T-cell (primary cell): ENCODE data around the gene EGLN1. TPM values are rescaled to one million over a fixed set of nuclear protein-coding genes. Genes with fewer than 3 reads are reported as not detected.

Source experiments
- ATAC-seq, 4 experiments: fragments of 200-7000 bp in 3 of 4; fragments of 150-1000 bp in 1 of 4; cut with Tn5 transposase; replicated peaks in 1 of 4; 1 replicate in 3 of 4; 2 replicates in 1 of 4; pipeline ENCODE4 v1.10.0; 2021; ENCODE audit warnings: moderate library complexity in 3 of 4, mild to moderate bottlenecking in 2 of 4, moderate number of reproducible peaks in 1 of 4
- CTCF ChIA-PET, 2 donors: fragments of 300-600 bp; sonication (Branson Sonifier 250); formaldehyde crosslinking; loops; one replicate each; lab custom pipeline; 2022; ENCODE audit warnings: antibody characterized with exemption in 2 of 2; lab: Charles Lee
- POLR2A ChIA-PET, 2 donors: fragments of 300-600 bp; sonication (Branson Sonifier 250); formaldehyde crosslinking; loops; one replicate each; lab custom pipeline; 2022; ENCODE audit warnings: antibody characterized with exemption in 2 of 2; lab: Charles Lee
- DNase-seq, 35 experiments: peaks; one replicate each; pipeline versions ENCODE4 v3.0.0 to v3.0.0-alpha.2; 2013 to 2023
- H3K27ac ChIP-seq: one replicate; pipeline ENCODE4 v1.5.1; 2013; ENCODE audit warnings: low read length
- H3K27me3 ChIP-seq, 2 experiments: replicated peaks in 1 of 2; 1 replicate in 1 of 2; 2 replicates in 1 of 2; pipeline versions ENCODE4 v1.6.1 to v1.7.0; 2013; ENCODE audit warnings: low read length in 1 of 2, mixed read lengths in 1 of 2; ENCODE audit not compliant: control insufficient read depth in 2 of 2, insufficient read depth in 2 of 2; ENCODE audit errors: extremely low read depth in 1 of 2
- H3K36me3 ChIP-seq, 2 donors: 1 replicate in 1 of 2; 2 replicates in 1 of 2; pipeline versions ENCODE4 v1.6.1 to v1.7.0; 2013; ENCODE audit warnings: low read length in 1 of 2; ENCODE audit not compliant: control insufficient read depth in 2 of 2, insufficient read depth in 1 of 2; ENCODE audit errors: extremely low read depth in 1 of 2
- H3K4me1 ChIP-seq, 2 experiments: 1 replicate in 1 of 2; 2 replicates in 1 of 2; pipeline versions ENCODE4 v1.6.1 to v1.7.0; 2013; ENCODE audit warnings: low read length in 2 of 2, mixed read lengths in 1 of 2; ENCODE audit not compliant: insufficient read depth in 2 of 2, control insufficient read depth in 1 of 2; ENCODE audit errors: extremely low read depth in 1 of 2
- H3K4me3 ChIP-seq, 2 donors: 1 replicate in 1 of 2; 2 replicates in 1 of 2; pipeline versions ENCODE4 v1.5.1 to v1.7.0; 2013; ENCODE audit warnings: mild to moderate bottlenecking in 2 of 2, low read length in 1 of 2, moderate library complexity in 1 of 2; ENCODE audit not compliant: control insufficient read depth in 1 of 2; ENCODE audit errors: extremely low read depth in 1 of 2
- H3K9me3 ChIP-seq: 2 replicates; pipeline ENCODE4 v1.7.0; 2013
- H3K27ac Mint-ChIP-seq, 2 donors: one replicate each; pipeline ENCODE4 v1.8.0; 2020 to 2021; ENCODE audit warnings: mild to moderate bottlenecking in 2 of 2, mixed read lengths in 2 of 2
- H3K27me3 Mint-ChIP-seq, 2 donors: one replicate each; pipeline ENCODE4 v1.8.0; 2021 to 2022; ENCODE audit warnings: mixed read lengths in 2 of 2
- H3K36me3 Mint-ChIP-seq: one replicate; pipeline ENCODE4 v1.8.0; 2021; ENCODE audit warnings: mixed read lengths
- H3K4me1 Mint-ChIP-seq, 3 donors: one replicate each; pipeline ENCODE4 v1.8.0; 2020 to 2022; ENCODE audit warnings: mixed read lengths in 3 of 3, mild to moderate bottlenecking in 1 of 3
- H3K4me3 Mint-ChIP-seq, 3 donors: one replicate each; pipeline ENCODE4 v1.8.0; 2020 to 2022; ENCODE audit warnings: mild to moderate bottlenecking in 3 of 3, mixed read lengths in 3 of 3, moderate library complexity in 3 of 3
- H3K9me3 Mint-ChIP-seq, 3 donors: one replicate each; pipeline ENCODE4 v1.8.0; 2020 to 2022; ENCODE audit warnings: mixed read lengths in 3 of 3
- WGBS: methylation state at CpG from one replicate; pipeline ENCODE4 v1.1.5; 2013; ENCODE audit warnings: missing lambda C conversion rate; ENCODE audit not compliant: insufficient coverage; 5-methylcytosine and 5-hydroxymethylcytosine counted together
- total RNA-seq, 35 experiments: library from RNA in 6 of 35; stranded (reverse) in 6 of 35; fragments of 120-200 nt in 1 of 35; gene quantifications; one replicate each; pipeline versions ENCODE4 v1.2.1 to v1.2.4 and lab custom pipeline; 2013 to 2026

Gene EGLN1
- total RNA-seq, 5 donors from 2014 or later (not counting 1 experiment from before 2014, with no cell fraction given) = 13.9 to 20.8 (median 18.5) TPM

DNA sequence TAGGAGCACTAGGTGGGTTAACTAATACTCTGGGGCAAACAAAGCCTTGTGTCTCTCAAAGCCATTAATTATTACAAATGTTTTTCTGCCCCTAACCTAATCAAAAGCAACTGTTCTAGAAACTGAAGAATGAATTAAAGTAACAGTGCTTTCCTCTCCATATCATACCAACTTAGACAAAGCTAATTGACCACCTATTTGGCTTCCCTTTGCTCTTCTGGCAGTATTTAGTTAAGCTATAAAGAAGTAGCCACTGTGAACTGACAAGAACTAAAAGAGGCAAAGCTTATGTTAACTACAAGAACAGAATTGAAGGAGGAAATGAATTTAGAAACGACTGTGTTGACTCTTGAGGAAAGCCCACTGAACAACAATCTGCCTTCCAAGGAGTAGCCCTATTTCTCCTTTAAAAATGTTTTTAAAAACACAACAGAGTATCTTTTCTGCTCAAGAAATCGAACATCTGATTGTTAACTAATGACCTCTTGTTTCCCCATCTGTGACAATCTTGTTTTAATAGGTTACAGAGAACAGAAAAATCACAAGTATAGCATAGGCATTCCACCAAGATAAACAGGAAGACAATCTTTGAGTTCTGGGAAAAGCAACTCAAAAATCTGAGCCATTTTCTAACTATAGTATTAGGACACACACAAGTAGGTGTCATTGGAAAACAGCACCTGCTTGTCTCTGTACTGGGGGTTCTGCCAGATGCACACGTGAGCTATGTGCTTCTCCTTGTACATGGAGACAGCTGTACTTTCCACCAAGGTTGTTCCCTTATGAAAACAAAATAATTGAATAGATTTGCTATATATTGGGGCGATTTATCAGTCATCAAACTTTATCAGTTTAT, 3.1 kb upstream of the EGLN1 start:
- ATAC-seq = no peak
- H3K36me3 Mint-ChIP-seq = no peaks in the 10 kb centered on the region
- CTCF ChIA-PET = interaction anchor here (0.6 to 1.0 kb wide), 5 partner anchors 43 to 114 kb away, joined by 3 to 5 read pairs (median 4); partner anchors contain the start of gene EXOC8 (in 1 of the 2)

DNA sequence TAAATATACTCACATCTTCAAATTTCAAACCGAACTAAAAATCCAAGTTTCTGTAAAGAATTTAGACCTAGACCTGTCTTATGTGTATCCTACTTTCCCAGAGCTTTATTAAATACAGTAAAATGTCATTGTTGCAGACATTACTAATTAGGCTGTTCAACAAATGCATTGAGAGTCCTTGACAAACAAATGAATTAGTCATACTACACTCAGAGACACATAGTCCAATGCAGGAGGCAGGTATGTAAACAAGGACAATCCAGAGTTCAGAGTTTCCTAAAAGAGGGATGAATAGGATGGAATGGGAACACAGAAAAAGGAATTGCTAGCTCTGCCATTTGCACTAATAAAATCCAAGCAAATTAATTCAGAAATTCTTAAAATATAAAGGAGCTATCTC, 1.6 kb upstream of the EGLN1 start:
- Mint-ChIP-seq H3K4me3 (peak overlapping the region; percentile 21 to 90 (median 78)), H3K27ac (no peak overlapping the region), H3K9me3 (no peaks in the 10 kb centered on the region), H3K4me1 (peaks cover 28 to 33% (median 28%) of the 10 kb centered on the region in 3 donors), H3K27me3 (no peaks in the 10 kb centered on the region), H3K36me3 (peaks cover 5% of the 10 kb centered on the region)
- no peaks in the 10 kb centered on the region for H3K36me3 ChIP-seq
- DNase-seq (no peak), ATAC-seq (no peak)
- no peak overlapping the region for H3K4me3 ChIP-seq
- H3K27me3 ChIP-seq = no peaks in the 10 kb centered on the region
- H3K27ac ChIP-seq = no peak overlapping the region
- no peaks in the 10 kb centered on the region for H3K9me3 ChIP-seq
- ChIA-PET POLR2A (interaction anchor here (0.6 to 0.7 kb wide), 2 partner anchors 55 to 1620 kb away, joined by 3 read pairs; no protein-coding TSS in a partner anchor), CTCF (interaction anchor here (0.6 kb wide), 2 partner anchors 21 to 66 kb away, joined by 3 read pairs; no protein-coding TSS in a partner anchor)
- no CpG with 5 or more reads among the region's 1 CpG for WGBS
- peaks cover 15 to 19% of the 10 kb centered on the region in 2 experiments for H3K4me1 ChIP-seq

More for the DNA sequence above, 3.1 kb upstream of the EGLN1 start:
- Histone ChIP-seq H3K36me3 (no peaks in the 10 kb centered on the region), H3K4me3 (no peak overlapping the region), H3K27me3 (peaks cover 0 to 9% of the 10 kb centered on the region in 2 experiments), H3K9me3 (no peaks in the 10 kb centered on the region), H3K4me1 (peaks cover 6 to 9% of the 10 kb centered on the region in 2 experiments), H3K27ac (no peak overlapping the region)
- DNase-seq = no peak
- no CpG with 5 or more reads among the region's 4 CpGs for WGBS
- H3K9me3 Mint-ChIP-seq = no peaks in the 10 kb centered on the region
- H3K27me3 Mint-ChIP-seq = peaks cover 2 to 3% of the 10 kb centered on the region in 2 donors
- peaks cover 13 to 17% (median 13%) of the 10 kb centered on the region in 3 donors for H3K4me1 Mint-ChIP-seq
- no peak overlapping the region for H3K27ac Mint-ChIP-seq
- H3K4me3 Mint-ChIP-seq = no peak overlapping the region
- POLR2A ChIA-PET = no interaction called here

DNA sequence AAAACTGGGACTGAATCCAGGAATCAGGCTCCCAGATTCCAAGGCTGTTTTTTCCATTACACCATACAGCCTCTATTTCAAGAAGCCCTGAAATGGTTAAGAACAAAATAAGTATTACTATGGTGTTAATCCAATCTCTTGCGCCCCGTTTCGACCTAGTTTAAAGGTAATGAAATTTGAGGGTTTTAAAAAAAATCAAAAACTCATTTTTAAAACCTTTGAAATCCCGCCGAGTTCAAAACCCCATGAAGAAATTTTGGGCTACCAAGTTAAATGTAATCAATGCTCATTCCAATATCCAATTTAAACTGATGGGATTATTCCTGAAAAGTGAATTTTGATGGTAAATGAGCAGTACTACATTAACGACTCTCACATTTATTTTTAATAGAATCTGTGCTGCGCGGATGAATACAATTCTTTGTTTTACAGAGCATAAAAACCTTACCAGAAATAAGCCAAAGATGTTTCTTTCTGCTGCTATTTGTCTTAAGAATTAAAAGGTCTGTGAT, 767 bp upstream of the EGLN1 start:
- no peaks in the 10 kb centered on the region for H3K9me3 Mint-ChIP-seq
- POLR2A ChIA-PET = interaction anchor here in 1 of 2 donors (0.6 kb wide), 1 partner anchor 55 kb away, joined by 3 read pairs; no protein-coding TSS in a partner anchor
- CTCF ChIA-PET = no interaction called here
- peaks cover 36 to 41% (median 36%) of the 10 kb centered on the region in 3 donors for H3K4me1 Mint-ChIP-seq
- no peaks in the 10 kb centered on the region for H3K27me3 Mint-ChIP-seq
- Histone ChIP-seq H3K27me3 (no peaks in the 10 kb centered on the region), H3K27ac (peak overlapping the region; percentile 66), H3K36me3 (no peaks in the 10 kb centered on the region), H3K9me3 (no peaks in the 10 kb centered on the region), H3K4me3 (peak overlapping the region; percentile 20 to 56), H3K4me1 (peaks cover 18 to 23% of the 10 kb centered on the region in 2 experiments)
- peak overlapping the region; percentile 87 to 93 for H3K27ac Mint-ChIP-seq
- ATAC-seq (no peak), DNase-seq (no peak)
- H3K36me3 Mint-ChIP-seq = peaks cover 10% of the 10 kb centered on the region
- WGBS = no CpG with 5 or more reads among the region's 8 CpGs
- H3K4me3 Mint-ChIP-seq = peak overlapping the region; percentile 78 to 90 (median 79)

DNA sequence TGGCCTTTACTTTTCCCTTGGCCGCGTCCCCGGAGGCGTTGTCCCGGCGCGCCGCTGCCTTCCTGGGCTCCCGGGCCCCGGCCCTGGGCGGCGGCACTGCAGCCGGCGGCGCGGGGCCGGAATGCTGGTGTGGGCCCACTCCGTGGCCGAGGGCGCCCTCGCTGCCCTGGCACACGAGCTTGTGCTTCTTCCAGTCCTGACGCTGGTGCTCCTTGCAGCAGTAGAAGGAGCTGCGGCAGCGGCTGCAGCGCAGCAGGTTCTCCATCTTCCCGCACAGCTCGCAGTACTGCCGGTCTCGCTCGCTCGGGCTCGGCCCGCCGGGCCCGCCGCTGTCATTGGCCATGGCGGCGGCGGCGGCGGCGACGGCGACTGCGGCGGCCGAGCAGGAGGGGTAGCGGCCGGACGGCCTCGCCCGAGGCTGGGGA, 529 bp downstream of the EGLN1 start:
- Mint-ChIP-seq H3K36me3 (peaks cover 14% of the 10 kb centered on the region), H3K27ac (peak overlapping the region in 1 of 2 donors; percentile 55), H3K9me3 (no peaks in the 10 kb centered on the region), H3K27me3 (no peaks in the 10 kb centered on the region), H3K4me3 (peak overlapping the region; percentile 82 to 85 (median 84)), H3K4me1 (peaks cover 49 to 54% (median 49%) of the 10 kb centered on the region in 3 donors)
- ATAC-seq (peak; percentile 50 to 51 (median 50)), DNase-seq (peak in 33 of 35 experiments; percentile 0 to 65 (median 35))
- Histone ChIP-seq H3K27me3 (no peaks in the 10 kb centered on the region), H3K9me3 (no peaks in the 10 kb centered on the region), H3K27ac (no peak overlapping the region), H3K4me3 (peak overlapping the region; percentile 74 to 80), H3K36me3 (no peaks in the 10 kb centered on the region), H3K4me1 (peaks cover 18 to 29% of the 10 kb centered on the region in 2 experiments)
- CTCF ChIA-PET = interaction anchor here in 1 of 2 donors (0.6 kb wide), 1 partner anchor 61 kb away, joined by 8 read pairs; no protein-coding TSS in a partner anchor
- under 1% methylated on average over 51 of the region's 53 CpGs for WGBS
- POLR2A ChIA-PET = interaction anchor here in 1 of 2 donors (0.6 kb wide), 1 partner anchor 185 kb away, joined by 3 read pairs; no protein-coding TSS in a partner anchor

DNA sequence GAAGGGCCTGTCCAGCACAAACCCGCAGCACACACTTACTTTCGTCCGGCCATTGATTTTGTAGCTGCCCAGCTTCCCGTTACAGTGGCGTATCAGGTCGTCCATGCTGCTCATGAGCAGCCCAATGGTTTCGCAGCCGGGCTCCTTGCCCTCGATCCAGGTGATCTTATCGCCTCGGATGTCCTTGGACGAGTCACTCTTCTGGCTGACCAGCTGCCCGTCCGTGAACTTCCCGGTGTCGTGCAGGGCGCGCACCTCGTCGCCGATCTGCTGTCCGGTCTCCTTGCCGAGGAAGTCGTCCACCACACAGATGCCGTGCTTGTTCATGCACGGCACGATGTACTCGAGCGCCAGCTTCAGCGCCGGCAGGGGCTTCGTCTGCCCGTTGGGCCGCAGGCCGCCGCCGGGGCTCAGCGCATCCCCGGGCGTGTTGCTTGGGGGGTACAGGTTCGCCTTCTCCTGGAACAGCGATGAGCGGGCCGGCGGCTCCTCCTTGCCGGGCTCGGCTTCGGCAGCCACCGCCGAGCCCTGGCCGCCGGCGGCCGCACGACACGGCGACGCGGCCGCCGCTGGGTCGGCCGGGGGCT, 1.0 kb downstream of the EGLN1 start:
- H3K27me3 ChIP-seq = no peaks in the 10 kb centered on the region
- POLR2A ChIA-PET = interaction anchor here in 1 of 2 donors (1.6 kb wide), 1 partner anchor 83 kb away, joined by 4 read pairs; the partner anchor contains the start of genes EXOC8 and SPRTN
- ATAC-seq = peak in 2 of 4 experiments; percentile 1 to 3
- under 1% methylated on average over 63 of the region's 63 CpGs for WGBS
- peak in 34 of 35 experiments; percentile 5 to 57 (median 23) for DNase-seq
- H3K4me3 Mint-ChIP-seq = peak overlapping the region; percentile 85 to 98 (median 88)
- H3K9me3 Mint-ChIP-seq = no peaks in the 10 kb centered on the region
- no peaks in the 10 kb centered on the region for H3K9me3 ChIP-seq
- no peaks in the 10 kb centered on the region for H3K27me3 Mint-ChIP-seq
- peak overlapping the region; percentile 74 to 80 for H3K4me3 ChIP-seq
- no peaks in the 10 kb centered on the region for H3K36me3 ChIP-seq
- H3K4me1 ChIP-seq = peaks cover 21 to 29% of the 10 kb centered on the region in 2 experiments
- H3K27ac ChIP-seq = no peak overlapping the region
- CTCF ChIA-PET = interaction anchor here in 1 of 2 donors (1.0 to 1.4 kb wide), 2 partner anchors 22 to 182 kb away, joined by 3 to 4 read pairs; no protein-coding TSS in a partner anchor
- H3K36me3 Mint-ChIP-seq = peaks cover 14% of the 10 kb centered on the region
- peak overlapping the region; percentile 87 for H3K27ac Mint-ChIP-seq
- peaks cover 52 to 58% (median 53%) of the 10 kb centered on the region in 3 donors for H3K4me1 Mint-ChIP-seq
